Effector memory CD8-positive, alpha-beta T cell (primary cell): Measurements from ENCODE around the gene BTBD6.

Experiments
- ATAC-seq: fragments of 150-1000 bp; cut with Tn5 transposase; replicated peaks from 2 replicates; pipeline ENCODE4 v1.10.0; 2021; ENCODE audit warnings: mild to moderate bottlenecking, moderate library complexity
- DNase-seq, 3 experiments: peaks; one replicate each; pipeline ENCODE4 v3.0.0; 2021
- H3K27ac Mint-ChIP-seq, 2 donors: one replicate each; pipeline ENCODE4 v1.8.0; 2022; ENCODE audit warnings: mild to moderate bottlenecking in 2 of 2, mixed read lengths in 2 of 2, moderate library complexity in 2 of 2
- H3K27me3 Mint-ChIP-seq, 2 donors: one replicate each; pipeline ENCODE4 v1.8.0; 2022; ENCODE audit warnings: mixed read lengths in 2 of 2
- H3K36me3 Mint-ChIP-seq: one replicate; pipeline ENCODE4 v1.8.0; 2022; ENCODE audit warnings: mild to moderate bottlenecking, moderate library complexity, mixed read lengths; ENCODE audit not compliant: insufficient read depth
- H3K4me1 Mint-ChIP-seq, 2 donors: one replicate each; pipeline ENCODE4 v1.8.0; 2022; ENCODE audit warnings: low read depth in 2 of 2, mixed read lengths in 2 of 2
- H3K4me3 Mint-ChIP-seq, 2 donors: one replicate each; pipeline ENCODE4 v1.8.0; 2022; ENCODE audit warnings: mild to moderate bottlenecking in 2 of 2, mixed read lengths in 2 of 2, moderate library complexity in 2 of 2
- H3K9me3 Mint-ChIP-seq, 2 donors: one replicate each; pipeline ENCODE4 v1.8.0; 2022; ENCODE audit warnings: mixed read lengths in 2 of 2

BTBD6 gene

DNA sequence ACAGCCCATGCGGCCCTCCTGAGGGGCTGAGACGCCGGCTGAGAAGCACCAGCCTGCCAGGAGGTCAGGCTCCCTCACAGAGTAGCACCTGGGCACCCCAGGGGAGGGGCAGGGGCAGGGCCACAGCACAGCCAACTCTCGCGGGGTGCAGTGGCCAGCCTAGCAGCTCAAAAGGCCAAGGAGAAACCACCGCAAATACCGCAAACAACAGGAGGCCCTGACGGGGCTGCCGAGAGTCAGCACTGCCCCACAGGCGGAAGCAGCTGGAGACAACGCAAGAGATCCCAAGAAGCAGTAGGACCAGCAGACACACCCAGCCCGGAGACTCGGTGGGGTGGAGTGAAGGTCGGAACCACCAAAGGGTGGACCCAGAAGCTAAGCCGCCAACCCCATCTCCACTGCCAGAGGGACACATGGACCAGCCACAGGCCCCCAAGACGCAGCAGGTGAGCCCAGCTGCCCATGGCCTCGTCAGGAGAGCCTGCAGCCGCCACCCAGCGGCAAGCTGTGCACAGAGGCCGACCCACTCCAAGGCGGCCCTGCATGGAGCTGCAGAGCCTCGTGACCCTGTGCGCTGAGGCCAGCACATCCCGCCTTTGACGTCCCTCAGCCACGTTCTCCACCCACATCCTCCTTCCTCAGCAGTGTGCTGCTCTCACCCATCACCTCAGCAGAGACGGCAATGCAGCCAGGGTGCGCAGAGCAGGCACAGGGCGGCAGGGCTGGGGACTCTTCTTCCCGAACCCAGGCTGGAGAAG lies 31.7 kb upstream of the BTBD6 start:
- Mint-ChIP-seq H3K27ac (no peak overlapping the region), H3K4me3 (no peak overlapping the region), H3K36me3 (peaks cover 17% of the 10 kb centered on the region), H3K27me3 (no peaks in the 10 kb centered on the region), H3K4me1 (peaks cover 2 to 7% of the 10 kb centered on the region in 2 donors), H3K9me3 (no peaks in the 10 kb centered on the region)
- ATAC-seq (no peak), DNase-seq (no peak)

DNA sequence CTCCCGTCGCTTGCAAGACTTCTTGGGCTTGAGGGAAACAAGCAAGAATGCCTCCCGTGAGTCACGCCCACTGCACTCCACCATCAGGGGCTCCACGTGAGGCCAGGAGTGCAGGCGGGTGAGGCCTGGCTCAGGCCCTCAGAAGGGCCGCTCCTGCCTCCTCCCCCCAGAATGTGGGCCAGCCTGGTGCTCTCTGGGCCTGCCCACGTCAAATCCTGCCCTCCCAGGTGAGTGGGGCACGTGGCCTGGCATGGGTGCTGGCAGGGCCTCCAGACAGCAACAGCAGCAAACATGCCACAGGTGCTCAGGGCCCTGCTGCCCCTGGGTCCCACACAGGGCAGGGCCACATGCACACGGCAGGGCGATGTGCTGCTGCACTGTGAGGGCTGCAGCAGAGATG lies 30.6 kb upstream of the BTBD6 start:
- DNase-seq (no peak), ATAC-seq (no peak)
- no peaks in the 10 kb centered on the region for H3K27me3 Mint-ChIP-seq
- H3K9me3 Mint-ChIP-seq, result no peaks in the 10 kb centered on the region
- peaks cover 15% of the 10 kb centered on the region for H3K36me3 Mint-ChIP-seq
- H3K4me3 Mint-ChIP-seq, result no peak overlapping the region
- no peak overlapping the region for H3K27ac Mint-ChIP-seq
- peaks cover 4 to 7% of the 10 kb centered on the region in 2 donors for H3K4me1 Mint-ChIP-seq

- no peaks in the 10 kb centered on the region for H3K27me3 Mint-ChIP-seq
- no peak overlapping the region for H3K4me3 Mint-ChIP-seq
- H3K9me3 Mint-ChIP-seq, result no peaks in the 10 kb centered on the region
- H3K36me3 Mint-ChIP-seq, result peaks cover 19% of the 10 kb centered on the region
- ATAC-seq, result no peak
- peaks cover 4 to 7% of the 10 kb centered on the region in 2 donors for H3K4me1 Mint-ChIP-seq
- no peak for DNase-seq
- no peak overlapping the region for H3K27ac Mint-ChIP-seq
Measured at GRCh38 chr14:105218611-105219010, 29.7 kb upstream of the BTBD6 start.

DNA sequence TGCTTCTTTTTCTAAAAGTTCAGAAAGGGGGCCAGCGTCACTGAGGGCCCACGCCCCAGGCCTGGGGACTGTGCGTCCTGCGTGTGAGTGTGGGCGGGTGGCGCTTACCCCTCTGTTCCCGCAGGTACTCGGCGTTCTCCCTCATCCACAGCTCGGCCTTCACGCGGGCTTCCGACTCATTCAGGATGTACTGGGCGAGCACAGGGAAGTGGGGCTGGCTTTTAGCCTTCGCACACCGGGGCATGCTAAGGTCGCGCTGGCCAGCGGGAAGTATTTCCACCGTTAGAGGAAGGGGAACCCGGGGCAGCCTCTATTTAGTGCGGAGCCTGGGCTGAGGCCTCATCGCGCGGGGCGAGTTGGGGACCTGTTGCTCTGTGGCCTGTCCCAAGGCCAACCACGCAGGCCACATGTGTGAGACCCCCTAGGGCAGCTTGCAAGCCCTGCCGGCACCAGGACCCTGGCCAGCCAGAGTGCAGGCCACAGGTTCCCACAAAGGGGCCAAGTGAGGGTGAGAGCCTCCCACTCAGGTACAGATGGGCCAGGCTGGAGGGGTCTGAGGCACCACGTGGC lies 29.2 kb upstream of the BTBD6 start:
- Mint-ChIP-seq H3K4me3 (no peak overlapping the region), H3K27me3 (no peaks in the 10 kb centered on the region), H3K27ac (peak overlapping the region in 1 of 2 donors; percentile 31), H3K9me3 (no peaks in the 10 kb centered on the region), H3K4me1 (peaks cover 4 to 7% of the 10 kb centered on the region in 2 donors), H3K36me3 (peaks cover 19% of the 10 kb centered on the region)
- no peak for ATAC-seq
- DNase-seq, result no peak

DNA sequence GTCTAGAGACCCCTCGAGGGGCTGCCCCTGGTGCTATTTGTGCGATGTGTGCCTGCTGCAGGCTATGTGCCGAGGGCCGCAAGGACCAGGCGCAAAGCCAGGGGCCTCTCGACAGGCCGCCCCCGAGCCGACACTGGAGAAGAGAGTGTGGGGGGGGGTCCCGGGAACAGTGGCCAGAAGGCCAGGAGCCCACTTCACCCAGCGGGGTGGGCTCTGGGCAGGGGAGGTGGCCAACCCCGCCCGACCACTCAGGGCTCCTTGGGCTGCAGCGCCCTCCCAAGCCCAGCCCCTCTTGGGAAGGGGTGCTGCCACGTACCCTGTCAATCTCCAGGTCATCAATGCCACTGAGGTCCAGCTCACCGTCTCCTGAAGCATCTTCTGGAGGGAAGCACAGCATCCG lies 28.6 kb upstream of the BTBD6 start:
- H3K9me3 Mint-ChIP-seq, result no peaks in the 10 kb centered on the region
- peaks cover 24% of the 10 kb centered on the region for H3K36me3 Mint-ChIP-seq
- H3K27ac Mint-ChIP-seq, result peak overlapping the region in 1 of 2 donors; percentile 32
- no peak for DNase-seq
- no peak for ATAC-seq
- no peaks in the 10 kb centered on the region for H3K27me3 Mint-ChIP-seq
- no peak overlapping the region for H3K4me3 Mint-ChIP-seq
- H3K4me1 Mint-ChIP-seq, result peaks cover 4 to 7% of the 10 kb centered on the region in 2 donors

- no peak overlapping the region for H3K4me3 Mint-ChIP-seq
- no peak overlapping the region for H3K27ac Mint-ChIP-seq
- no peak for ATAC-seq
- H3K4me1 Mint-ChIP-seq, result peaks cover 0 to 2% of the 10 kb centered on the region in 2 donors
- no peak for DNase-seq
- H3K9me3 Mint-ChIP-seq, result no peaks in the 10 kb centered on the region
- no peaks in the 10 kb centered on the region for H3K27me3 Mint-ChIP-seq
- H3K36me3 Mint-ChIP-seq, result peaks cover 36% of the 10 kb centered on the region
Measured at GRCh38 chr14:105220699-105221597, 27.4 kb upstream of the BTBD6 start.

DNA sequence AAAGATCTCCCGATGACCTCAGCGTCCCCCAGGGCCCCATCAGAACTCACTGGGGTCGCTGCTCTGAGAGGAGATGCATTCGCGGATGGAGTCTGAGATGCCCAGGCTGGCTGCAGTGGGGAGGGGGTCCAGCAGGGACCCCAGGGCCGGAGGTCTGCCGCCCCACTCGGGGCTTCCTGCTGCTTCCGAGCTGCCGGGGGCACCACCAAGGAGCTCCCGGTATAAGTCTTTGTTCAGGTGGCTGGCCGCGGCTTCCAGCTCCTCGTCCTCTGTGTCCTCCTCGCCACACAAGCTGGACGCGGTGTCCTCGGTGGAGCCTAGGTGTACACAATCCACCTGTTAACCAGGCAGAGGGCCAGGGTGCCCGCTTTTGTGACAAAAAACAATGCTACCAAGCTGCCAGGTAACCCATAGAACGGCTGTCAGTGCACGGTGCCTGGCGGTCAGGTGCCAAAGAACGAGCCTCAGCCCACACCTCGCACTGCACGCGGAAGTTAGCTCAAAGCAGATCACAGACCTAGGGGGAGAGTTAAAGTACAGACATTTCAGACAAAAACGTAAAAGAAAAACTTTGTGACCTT lies 26.6 kb upstream of the BTBD6 start:
- no peak overlapping the region for H3K27ac Mint-ChIP-seq
- no peaks in the 10 kb centered on the region for H3K27me3 Mint-ChIP-seq
- DNase-seq (no peak), ATAC-seq (no peak)
- no peak overlapping the region for H3K4me3 Mint-ChIP-seq
- H3K36me3 Mint-ChIP-seq, result peaks cover 38% of the 10 kb centered on the region
- H3K4me1 Mint-ChIP-seq, result peaks cover 0 to 2% of the 10 kb centered on the region in 2 donors
- H3K9me3 Mint-ChIP-seq, result no peaks in the 10 kb centered on the region

DNA sequence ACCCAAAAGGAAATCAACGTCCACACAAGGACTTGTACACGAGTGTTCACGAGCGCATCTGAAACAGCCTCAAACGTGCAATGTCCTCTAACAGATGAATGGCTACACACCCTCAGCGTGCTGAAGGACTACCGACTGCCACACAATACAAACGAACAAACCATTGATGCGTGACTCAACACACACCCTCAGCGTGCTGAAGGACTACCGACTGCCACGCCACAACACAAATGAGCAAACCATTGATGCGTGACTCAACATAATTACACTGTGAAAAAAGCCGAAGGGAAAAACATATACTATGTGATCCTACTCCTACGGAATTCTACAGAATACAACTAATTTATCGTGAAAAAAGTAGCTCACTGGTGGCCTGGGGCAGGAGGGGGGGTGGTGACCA lies 25.1 kb upstream of the BTBD6 start:
- Mint-ChIP-seq H3K9me3 (no peaks in the 10 kb centered on the region), H3K27ac (peak overlapping the region in 1 of 2 donors; percentile 12), H3K4me1 (peaks cover 0 to 2% of the 10 kb centered on the region in 2 donors), H3K36me3 (peaks cover 35% of the 10 kb centered on the region), H3K27me3 (no peaks in the 10 kb centered on the region), H3K4me3 (no peak overlapping the region)
- DNase-seq (no peak), ATAC-seq (no peak)

GRCh38 chr14:105223770-105224544 lies 24.4 kb upstream of the BTBD6 start:
- H3K9me3 Mint-ChIP-seq, result no peaks in the 10 kb centered on the region
- DNase-seq (no peak), ATAC-seq (no peak)
- H3K4me1 Mint-ChIP-seq, result peaks cover 0 to 2% of the 10 kb centered on the region in 2 donors
- no peak overlapping the region for H3K27ac Mint-ChIP-seq
- H3K36me3 Mint-ChIP-seq, result peaks cover 32% of the 10 kb centered on the region
- H3K4me3 Mint-ChIP-seq, result no peak overlapping the region
- H3K27me3 Mint-ChIP-seq, result no peaks in the 10 kb centered on the region

DNA sequence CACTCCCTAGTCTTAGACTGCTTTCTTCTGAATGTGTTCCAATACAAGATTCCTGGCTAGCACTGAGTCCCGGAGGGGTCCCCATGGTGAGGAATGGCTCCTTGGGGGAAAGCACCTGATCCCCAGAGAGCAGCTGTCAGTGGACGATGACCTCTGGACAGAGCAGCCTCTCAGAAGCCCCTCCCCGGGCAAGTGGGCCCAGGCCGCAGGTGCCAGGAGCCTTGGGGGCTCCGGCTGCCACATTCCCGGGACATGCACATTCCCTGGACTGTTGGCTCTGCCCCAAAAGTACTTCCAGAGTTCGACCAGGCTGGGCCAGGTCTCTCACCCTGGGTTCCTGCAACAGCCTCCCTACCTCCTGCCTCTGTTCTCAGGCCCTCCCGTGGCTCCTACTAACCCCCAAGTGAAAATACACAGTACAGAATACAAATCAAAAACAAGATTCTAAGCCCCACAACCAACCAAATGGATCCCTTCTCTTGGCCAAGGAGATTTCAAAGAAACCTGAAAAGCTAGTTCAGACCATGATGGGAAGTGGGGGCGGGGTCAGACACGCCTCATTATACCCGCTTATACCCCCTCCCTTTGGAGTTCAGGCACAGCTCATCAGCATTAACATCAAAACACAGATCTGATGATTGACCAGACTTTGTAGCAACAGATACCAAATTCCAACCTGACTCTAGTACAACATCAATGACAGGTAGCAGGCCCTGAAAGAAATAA lies 23.3 kb upstream of the BTBD6 start:
- no peaks in the 10 kb centered on the region for H3K27me3 Mint-ChIP-seq
- H3K36me3 Mint-ChIP-seq, result peaks cover 31% of the 10 kb centered on the region
- H3K4me1 Mint-ChIP-seq, result peaks cover 0 to 2% of the 10 kb centered on the region in 2 donors
- ATAC-seq, result no peak
- peak overlapping the region in 1 of 2 donors; percentile 49 for H3K27ac Mint-ChIP-seq
- H3K9me3 Mint-ChIP-seq, result no peaks in the 10 kb centered on the region
- H3K4me3 Mint-ChIP-seq, result no peak overlapping the region
- DNase-seq, result no peak

GRCh38 chr14:105226198-105226597 lies 22.1 kb upstream of the BTBD6 start:
- H3K27me3 Mint-ChIP-seq, result no peaks in the 10 kb centered on the region
- H3K4me3 Mint-ChIP-seq, result no peak overlapping the region
- peaks cover 0 to 2% of the 10 kb centered on the region in 2 donors for H3K4me1 Mint-ChIP-seq
- peaks cover 29% of the 10 kb centered on the region for H3K36me3 Mint-ChIP-seq
- ATAC-seq (no peak), DNase-seq (no peak)
- no peaks in the 10 kb centered on the region for H3K9me3 Mint-ChIP-seq
- no peak overlapping the region for H3K27ac Mint-ChIP-seq

GRCh38 chr14:105227346-105227745 lies 21.0 kb upstream of the BTBD6 start:
- H3K36me3 Mint-ChIP-seq, result peaks cover 28% of the 10 kb centered on the region
- DNase-seq (no peak), ATAC-seq (no peak)
- no peaks in the 10 kb centered on the region for H3K4me1 Mint-ChIP-seq
- H3K9me3 Mint-ChIP-seq, result no peaks in the 10 kb centered on the region
- no peak overlapping the region for H3K4me3 Mint-ChIP-seq
- H3K27ac Mint-ChIP-seq, result peak overlapping the region in 1 of 2 donors; percentile 5
- H3K27me3 Mint-ChIP-seq, result no peaks in the 10 kb centered on the region
